A549 treated with AZD9567 at 1 μM for 4 hours (cell line): ENCODE measurements around the gene ACOT7. TPM values are rescaled to one million over a fixed set of nuclear protein-coding genes. Genes with fewer than 3 reads are reported as not detected.

Experiments used
- total RNA-seq: library from RNA; stranded (reverse); fragments of 200-300 nt; extraction: Qiagen RNA extraction; gene quantifications from 5 replicates; pipeline ENCODE4 v1.2.3, GENCODE V29; 2022; ENCODE audit not compliant: insufficient read depth

Gene ACOT7, protein sequence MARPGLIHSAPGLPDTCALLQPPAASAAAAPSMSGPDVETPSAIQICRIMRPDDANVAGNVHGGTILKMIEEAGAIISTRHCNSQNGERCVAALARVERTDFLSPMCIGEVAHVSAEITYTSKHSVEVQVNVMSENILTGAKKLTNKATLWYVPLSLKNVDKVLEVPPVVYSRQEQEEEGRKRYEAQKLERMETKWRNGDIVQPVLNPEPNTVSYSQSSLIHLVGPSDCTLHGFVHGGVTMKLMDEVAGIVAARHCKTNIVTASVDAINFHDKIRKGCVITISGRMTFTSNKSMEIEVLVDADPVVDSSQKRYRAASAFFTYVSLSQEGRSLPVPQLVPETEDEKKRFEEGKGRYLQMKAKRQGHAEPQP
- 79.6 to 101 TPM (median 90.4 TPM) in 5 replicates for total RNA-seq

DNA sequence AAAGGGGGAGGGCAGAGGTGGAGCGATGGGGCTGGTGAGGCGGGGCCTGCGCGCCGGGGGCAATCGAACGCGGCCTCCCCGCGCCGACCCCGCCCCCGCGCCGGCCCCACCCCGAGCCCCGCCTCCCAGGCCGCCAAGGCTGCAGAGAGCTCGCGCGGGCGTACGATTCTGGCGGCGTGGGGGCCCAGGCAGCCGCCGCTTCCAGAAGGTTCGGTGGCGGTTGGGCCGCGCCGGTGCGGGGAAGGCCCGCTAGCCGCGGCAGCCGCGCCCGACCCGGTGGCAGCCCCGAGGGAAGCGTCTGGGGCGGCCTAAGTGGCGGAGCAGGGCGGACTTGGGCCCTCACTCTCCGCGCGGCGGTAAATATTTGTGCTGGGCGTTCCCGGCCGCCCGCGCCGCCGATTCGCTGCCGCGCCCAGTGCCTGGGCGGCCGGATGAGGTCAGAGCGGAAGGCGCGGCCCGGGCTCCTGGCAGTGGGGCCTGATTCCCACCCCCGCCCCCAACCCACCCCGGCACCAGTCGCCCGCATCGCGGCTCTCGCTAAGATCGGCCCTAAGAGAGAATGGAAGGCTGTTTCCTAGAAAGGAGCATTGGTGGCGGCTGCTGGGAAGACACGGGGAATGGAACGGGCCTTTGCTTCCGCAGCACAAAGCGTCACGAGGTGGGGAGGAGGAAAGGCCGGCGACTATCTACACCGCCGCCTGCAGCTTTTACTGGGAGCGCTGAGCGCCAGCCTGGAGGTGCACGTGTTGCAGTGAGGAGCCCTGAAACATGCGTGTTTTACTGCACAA, at the start of gene ACOT7:
Gene ACOT7 (minus strand): TSS at position 368 of the 788 bp plus-strand sequence. CDS start 368 bp downstream, outside the sequence.

DNA sequence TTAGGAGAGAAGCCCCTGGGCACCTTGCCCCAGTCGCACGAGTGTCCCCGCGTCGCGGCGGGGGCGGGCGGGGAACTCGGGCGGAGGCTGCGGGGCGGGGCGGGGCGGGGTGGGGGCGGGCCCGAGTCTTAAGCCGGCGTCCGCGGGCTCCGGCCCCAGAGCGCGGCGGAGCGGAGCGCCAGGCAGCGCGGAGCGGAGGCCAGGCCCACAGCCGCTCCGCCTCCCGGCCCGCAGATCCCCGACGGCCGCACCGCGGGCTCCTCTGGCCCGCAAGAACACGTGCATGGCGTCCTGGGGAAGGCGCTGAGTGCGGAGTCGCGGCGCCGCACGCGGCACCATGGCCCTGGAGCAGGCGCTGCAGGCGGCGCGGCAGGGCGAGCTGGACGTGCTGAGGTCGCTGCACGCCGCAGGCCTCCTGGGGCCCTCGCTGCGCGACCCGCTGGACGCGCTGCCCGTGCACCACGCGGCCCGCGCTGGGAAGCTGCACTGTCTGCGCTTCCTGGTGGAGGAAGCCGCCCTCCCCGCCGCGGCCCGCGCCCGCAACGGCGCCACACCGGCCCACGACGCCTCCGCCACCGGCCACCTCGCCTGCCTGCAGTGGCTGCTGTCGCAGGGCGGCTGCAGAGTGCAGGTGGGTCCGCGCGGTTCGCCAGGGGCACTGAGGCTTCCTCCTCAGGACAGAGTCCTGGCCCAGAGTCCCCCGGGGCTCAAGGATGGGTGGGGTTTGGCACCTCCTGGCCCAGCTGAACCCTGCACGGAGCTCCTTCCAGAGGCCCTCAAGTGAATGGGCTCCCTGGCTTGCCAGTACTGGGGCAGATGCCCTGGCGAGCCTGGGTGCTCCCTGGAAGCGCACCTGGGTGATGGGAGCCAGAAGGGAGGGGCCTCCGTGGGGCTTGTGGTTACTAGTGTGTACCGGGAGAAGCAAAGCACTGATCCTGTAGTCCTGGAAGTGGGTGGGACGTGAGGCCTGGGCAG, 31.3 kb upstream of the ACOT7 start, which contains the start of gene ESPN:
Gene ESPN (plus strand): TSS at position 158 of the 975 bp plus-strand sequence. CDS start 180 bp downstream, at position 338.

DNA sequence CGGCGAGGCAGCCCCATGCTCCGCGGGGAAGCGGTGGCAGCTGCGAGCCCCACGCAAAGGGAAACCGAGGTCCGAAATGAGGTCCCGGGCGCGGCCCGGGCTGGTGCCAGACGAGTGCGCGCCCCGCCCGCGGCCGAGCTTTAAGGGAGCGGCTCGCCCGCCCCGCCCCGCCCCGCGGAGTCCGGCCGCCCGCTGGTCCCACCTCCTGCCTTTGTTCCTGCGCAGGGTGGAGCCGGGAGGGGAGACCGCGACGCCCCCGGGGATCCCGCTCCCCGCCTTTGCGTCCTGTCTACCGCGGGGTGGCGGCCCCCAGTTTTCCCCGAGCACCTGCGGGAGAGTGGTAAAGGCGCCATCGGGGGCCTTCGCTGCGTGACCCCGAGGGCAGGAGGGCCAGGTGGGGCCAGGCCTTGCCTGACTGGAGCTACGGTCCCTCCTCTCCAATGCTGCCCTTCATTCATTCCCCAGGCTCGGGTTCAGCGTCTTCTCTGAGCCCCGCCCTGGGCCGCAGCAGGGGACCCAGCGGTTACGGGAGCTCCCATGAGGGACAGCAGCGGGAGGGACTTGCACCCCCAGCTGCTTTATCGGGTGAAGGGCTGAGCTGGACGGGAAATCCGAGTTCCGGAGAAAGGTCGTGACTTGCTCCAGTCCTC, 26.4 kb upstream of the ACOT7 start, which contains the start of gene HES2:
Gene HES2 (minus strand): TSS at position 116 of the 650 bp plus-strand sequence. CDS start 99 bp downstream, at position 17.

DNA sequence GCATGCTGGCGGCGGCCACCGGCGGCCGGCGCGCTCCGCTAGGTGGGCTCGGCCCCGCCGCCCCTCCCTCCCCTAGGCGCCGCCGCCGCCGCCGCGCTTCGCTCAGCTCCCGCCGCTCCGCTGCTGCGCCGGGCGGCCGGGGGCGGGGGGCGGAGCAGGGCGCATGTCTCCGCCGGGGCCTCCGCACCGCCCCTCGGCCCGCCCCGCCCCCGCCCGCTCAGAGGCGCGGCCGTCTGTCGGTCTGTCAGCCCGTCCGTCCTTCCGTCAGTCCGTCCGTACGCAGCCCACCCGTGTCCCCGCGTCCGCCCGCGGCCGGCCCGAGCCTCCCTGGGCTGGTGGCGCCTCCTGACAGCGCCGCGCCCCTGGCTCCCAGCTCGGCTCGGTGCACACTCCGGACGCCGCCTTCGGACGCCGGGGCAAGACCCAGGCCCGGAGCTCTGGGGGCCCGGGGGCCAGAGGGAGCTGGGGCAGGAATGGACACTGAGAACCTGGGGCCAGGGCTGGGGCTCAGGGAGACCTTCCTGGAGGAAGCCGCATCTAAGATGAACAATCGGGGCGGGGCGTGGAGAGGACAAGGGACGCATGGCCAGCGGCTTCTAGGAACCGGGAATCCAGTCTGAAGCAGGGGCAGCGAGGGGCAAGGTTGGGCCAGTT, 132.5 kb downstream of the ACOT7 start, which contains the start of gene GPR153:
Gene GPR153 (minus strand): TSS at position 138 of the 654 bp plus-strand sequence. CDS start 6,193 bp downstream, outside the sequence.

DNA sequence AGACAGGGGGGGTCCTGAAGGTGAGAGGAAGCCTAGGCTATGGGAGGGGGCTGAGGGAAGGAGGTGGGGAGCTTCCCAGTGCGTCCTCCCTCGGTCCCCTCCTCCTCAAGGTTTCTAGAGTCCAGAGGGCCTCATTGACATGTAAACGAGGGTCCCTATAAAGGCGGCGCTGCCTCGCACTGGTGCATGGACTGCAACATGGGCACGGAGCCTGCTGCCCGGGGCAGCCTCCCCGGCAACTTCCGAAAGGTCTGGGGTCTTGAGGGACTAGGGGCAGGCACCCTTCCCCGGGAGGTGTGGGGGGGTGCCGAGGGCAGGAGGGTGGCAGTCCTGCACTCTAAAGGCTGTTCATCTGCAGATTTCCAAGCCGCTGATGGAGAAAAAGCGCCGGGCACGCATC, 149.6 kb downstream of the ACOT7 start, which contains the start of gene HES3:
Gene HES3 (plus strand): TSS at position 187 of the 400 bp plus-strand sequence. CDS start 187 bp downstream, at position 374.

Other genes starting within 250 kb of the ACOT7 start
- gene CHD5, start 213.4 kb downstream of the ACOT7 start, total RNA-seq, result 0.45 to 1.5 TPM (median 1.0 TPM) in 5 replicates
- gene RPL22, start 194.2 kb downstream of the ACOT7 start, total RNA-seq, result 370 to 459 TPM (median 452 TPM) in 5 replicates
- gene RNF207, start 187.6 kb downstream of the ACOT7 start, total RNA-seq, result 12.3 to 16.4 TPM (median 16.0 TPM) in 5 replicates
- 53.7 to 58.8 TPM (median 57.7 TPM) in 5 replicates for gene ICMT, start 157.8 kb downstream of the ACOT7 start, total RNA-seq
- not detected in 5 replicates for gene HES3, start 149.6 kb downstream of the ACOT7 start, total RNA-seq
- 2.5 to 3.1 TPM (median 2.7 TPM) in 5 replicates for gene GPR153, start 132.7 kb downstream of the ACOT7 start, total RNA-seq
- gene HES2, start 26.2 kb upstream of the ACOT7 start, total RNA-seq, result 4.4 to 6.3 TPM (median 4.8 TPM) in 5 replicates
- gene ESPN, start 31.0 kb upstream of the ACOT7 start, total RNA-seq, result 0.36 to 0.90 TPM (median 0.73 TPM) in 4 of 5 replicates, not detected in the other
- 2.7 to 3.3 TPM (median 3.1 TPM) in 5 replicates for gene TNFRSF25, start 72.4 kb upstream of the ACOT7 start, total RNA-seq
- gene PLEKHG5, start 97.9 kb upstream of the ACOT7 start, total RNA-seq, result 1.3 to 3.7 TPM (median 3.0 TPM) in 5 replicates
- gene NOL9, start 160.7 kb upstream of the ACOT7 start, total RNA-seq, result 3.9 to 8.0 TPM (median 4.6 TPM) in 5 replicates
- gene TAS1R1, start 161.5 kb upstream of the ACOT7 start, total RNA-seq, result 0.02 TPM in 1 of 5 replicates, not detected in the others
- gene ZBTB48, start 186.2 kb upstream of the ACOT7 start, total RNA-seq, result 16.0 to 20.7 TPM (median 18.8 TPM) in 5 replicates
- 18.9 to 28.2 TPM (median 21.7 TPM) in 5 replicates for gene KLHL21, start 209.1 kb upstream of the ACOT7 start, total RNA-seq
- 7.4 to 10.6 TPM (median 9.1 TPM) in 5 replicates for gene PHF13, start 220.0 kb upstream of the ACOT7 start, total RNA-seq
- gene THAP3, start 231.1 kb upstream of the ACOT7 start, total RNA-seq, result 17.1 to 20.6 TPM (median 19.0 TPM) in 5 replicates